Measurements from ENCODE around the gene UQCRHL. TPM values are rescaled to one million over a fixed set of nuclear protein-coding genes. Genes with fewer than 3 reads are reported as not detected.
"Not testable (repeated sequence)": the region's sequence is repeated elsewhere in the genome, so short reads cannot be mapped to it uniquely, and the experiment has no call there.

UQCRHL gene
- polyA plus RNA-seq, 10 donors: 0.67 to 2.2 (median 0.95) TPM

- not testable (repeated sequence) for DNase-seq
Observed at GRCh38 chr1:15836511-15836771, 29.0 kb upstream of the UQCRHL start.

GRCh38 chr1:15835741-15836510, 28.5 kb upstream of the UQCRHL start:
- DNase-seq: peak; percentile 100

- DNase-seq: no peak
Observed at GRCh38 chr1:15835205-15835740, 27.8 kb upstream of the UQCRHL start.

GRCh38 chr1:15834406-15835204, 27.2 kb upstream of the UQCRHL start:
- peak; percentile 92 to 98 (median 93) for DNase-seq

- DNase-seq: no peak
Observed at GRCh38 chr1:15833842-15834405, 26.5 kb upstream of the UQCRHL start.

GRCh38 chr1:15833069-15833679, 25.7 kb upstream of the UQCRHL start:
- DNase-seq: peak in 1 of 3 donors; percentile 36

- no peak for DNase-seq
Observed at GRCh38 chr1:15830258-15830657, 22.8 kb upstream of the UQCRHL start.

GRCh38 chr1:15828931-15829330, 21.5 kb upstream of the UQCRHL start:
- not testable (repeated sequence) for DNase-seq

GRCh38 chr1:15827567-15827966, 20.1 kb upstream of the UQCRHL start:
- not testable (repeated sequence) for DNase-seq

- no peak for DNase-seq
Observed at GRCh38 chr1:15826810-15827507, 19.5 kb upstream of the UQCRHL start.

- DNase-seq: no peak
Observed at GRCh38 chr1:15825800-15826199, 18.4 kb upstream of the UQCRHL start.

- no peak for DNase-seq
Observed at GRCh38 chr1:15820478-15820877, 13.0 kb upstream of the UQCRHL start.

GRCh38 chr1:15816674-15817073, 9.2 kb upstream of the UQCRHL start:
- DNase-seq: no peak

GRCh38 chr1:15810073-15810472, 2.6 kb upstream of the UQCRHL start:
- DNase-seq: no peak

GRCh38 chr1:15808955-15809354, 1.5 kb upstream of the UQCRHL start:
- no peak for DNase-seq

GRCh38 chr1:15807121-15807520, 328 bp downstream of the UQCRHL start:
- no peak for DNase-seq

GRCh38 chr1:15804060-15804459, 3.4 kb downstream of the UQCRHL start:
- DNase-seq: no peak

- DNase-seq: peak in 2 of 3 donors; percentile 31 to 47
Observed at GRCh38 chr1:15803380-15803779, 4.1 kb downstream of the UQCRHL start.

- DNase-seq: no peak
Observed at GRCh38 chr1:15802234-15802965, 5.0 kb downstream of the UQCRHL start.

- peak in 1 of 3 donors; percentile 26 for DNase-seq
Observed at GRCh38 chr1:15799928-15800835, 7.3 kb downstream of the UQCRHL start.

Data from muscle of back (tissue), 11 donors.